ENCODE results near the gene ALPL. TPM values are rescaled to one million over a fixed set of nuclear protein-coding genes. Genes with fewer than 3 reads are reported as not detected.

Gene ALPL
- total RNA-seq, 1 experiment from 2014 or later = 84.8 TPM

- Histone ChIP-seq H4K91ac (ENCODE audit: insufficient read length, low read depth, low read length) (no peak overlapping the region), H3K56ac (ENCODE audit: insufficient read length, low read depth, low read length) (no peak overlapping the region), H2BK120ac (ENCODE audit: low read depth, low read length, poor library complexity, severe bottlenecking) (no peak overlapping the region), H3K27ac (ENCODE audit: insufficient read length, low read depth, low read length) (no peak overlapping the region), H4K8ac (replicated peaks; ENCODE audit: insufficient read length, low read depth, low read length) (no peak overlapping the region), H3K79me1 (ENCODE audit: insufficient read depth, low read depth, low read length, poor library complexity, severe bottlenecking) (no peaks in the 10 kb centered on the region), H3K18ac (ENCODE audit: insufficient read length, low read depth, low read length) (no peak overlapping the region), H3K4ac (ENCODE audit: low read depth, low read length) (no peak overlapping the region), H2AK5ac (ENCODE audit: insufficient read length, low read length) (no peak overlapping the region), H3K4me2 (ENCODE audit: insufficient read depth, insufficient read length, low read length) (no peak overlapping the region), H3K14ac (ENCODE audit: insufficient read depth, low read length) (no peak overlapping the region), H2BK15ac (ENCODE audit: low read depth, low read length) (no peak overlapping the region), H2AFZ (ENCODE audit: low read length) (no peak overlapping the region), H3K27me3 (ENCODE audit: insufficient read depth, low read length) (no peaks in the 10 kb centered on the region), H3K23ac (ENCODE audit: insufficient read length, low read depth, low read length) (no peak overlapping the region), H2BK5ac (ENCODE audit: insufficient read length, low read length) (no peak overlapping the region), H3T11ph (ENCODE audit: low read length) (no peak overlapping the region), H4K20me1 (ENCODE audit: control insufficient read depth, insufficient read depth, insufficient read length) (no peaks in the 10 kb centered on the region), H3K23me2 (ENCODE audit: insufficient read length, low read depth, low read length, poor library complexity, severe bottlenecking) (no peaks in the 10 kb centered on the region), H3K9ac (ENCODE audit: extremely low read depth, insufficient read length, low read length) (no peak overlapping the region), H2BK12ac (ENCODE audit: insufficient read length, low read depth, low read length) (no peak overlapping the region), H3K9me3 (ENCODE audit: control insufficient read depth, low read depth, low read length) (no peaks in the 10 kb centered on the region), H4K5ac (ENCODE audit: insufficient read length, low read depth, low read length) (no peak overlapping the region), H3K4me1 (ENCODE audit: insufficient read depth, low read length) (no peaks in the 10 kb centered on the region; the same call in 1 of the 2 replicates), H2BK20ac (ENCODE audit: low read depth, low read length, poor library complexity, severe bottlenecking) (no peak overlapping the region), H3K79me2 (ENCODE audit: insufficient read depth, low read length) (no peaks in the 10 kb centered on the region)
- Mint-ChIP-seq H3K9me3 (no peaks in the 10 kb centered on the region), H3K4me1 (peaks cover 26 to 55% of the 10 kb centered on the region in 2 experiments), H3K4me3 (no peak overlapping the region; a peak in 1 of 5 replicates), H3K36me3 (ENCODE audit: insufficient read depth in 1 of 3, low read depth in 3 of 3) (peaks cover 0 to 4% (median 4%) of the 10 kb centered on the region in 3 experiments; a peak in 2 of 7 replicates), H3K27ac (peak overlapping the region in 1 of 3 experiments; percentile 33; a peak in 2 of 7 replicates), H3K27me3 (ENCODE audit: low read depth) (no peaks in the 10 kb centered on the region)
- TF ChIP-seq CTCF (conservative IDR thresholded peaks at IDR 0.05) = no peak
- no CpG with 5 or more reads among the region's 5 CpGs for WGBS (ENCODE audit: extremely low coverage, insufficient read length, low lambda C conversion rate)
- DNase-seq = no peak
Observed at GRCh38 chr1:21531241-21531640, 22.0 kb downstream of the ALPL start.
